ENCODE results near the gene RAP2A. TPM values are rescaled to one million over a fixed set of nuclear protein-coding genes. Genes with fewer than 3 reads are reported as not detected.

The RAP2A gene
- total RNA-seq, 1 experiment from 2014 or later = 32.1 TPM

DNA sequence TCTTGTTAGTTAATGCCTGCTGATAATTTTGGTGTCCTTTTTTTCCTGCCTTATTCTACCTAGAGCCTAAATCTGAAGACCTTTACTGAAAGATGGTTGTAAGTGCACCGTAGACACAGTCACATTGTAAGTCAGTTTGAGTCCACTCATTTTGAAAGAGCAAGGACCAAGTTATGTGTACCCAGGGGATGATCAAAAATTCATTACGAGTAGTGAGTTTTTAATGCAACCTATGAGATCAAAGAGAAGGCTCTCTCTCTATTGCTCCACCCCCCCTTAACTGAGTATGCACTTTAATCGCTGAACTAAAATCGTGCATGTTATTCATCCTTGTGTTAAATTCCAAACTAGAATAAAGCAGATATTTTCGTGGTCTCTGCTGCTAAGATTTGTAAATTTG is 1.8 kb downstream of the RAP2A start:
- no peak overlapping the region for H3K4ac ChIP-seq (ENCODE audit: low read depth, low read length)
- H3K79me2 ChIP-seq (ENCODE audit: insufficient read depth, low read length) = peaks cover 5% of the 10 kb centered on the region; the same call in 1 of the 2 replicates
- no peak overlapping the region for H3K18ac ChIP-seq (ENCODE audit: insufficient read length, low read depth, low read length)
- H2BK20ac ChIP-seq (ENCODE audit: low read depth, low read length, poor library complexity, severe bottlenecking) = no peak overlapping the region
- TF ChIP-seq, protein P1, sequence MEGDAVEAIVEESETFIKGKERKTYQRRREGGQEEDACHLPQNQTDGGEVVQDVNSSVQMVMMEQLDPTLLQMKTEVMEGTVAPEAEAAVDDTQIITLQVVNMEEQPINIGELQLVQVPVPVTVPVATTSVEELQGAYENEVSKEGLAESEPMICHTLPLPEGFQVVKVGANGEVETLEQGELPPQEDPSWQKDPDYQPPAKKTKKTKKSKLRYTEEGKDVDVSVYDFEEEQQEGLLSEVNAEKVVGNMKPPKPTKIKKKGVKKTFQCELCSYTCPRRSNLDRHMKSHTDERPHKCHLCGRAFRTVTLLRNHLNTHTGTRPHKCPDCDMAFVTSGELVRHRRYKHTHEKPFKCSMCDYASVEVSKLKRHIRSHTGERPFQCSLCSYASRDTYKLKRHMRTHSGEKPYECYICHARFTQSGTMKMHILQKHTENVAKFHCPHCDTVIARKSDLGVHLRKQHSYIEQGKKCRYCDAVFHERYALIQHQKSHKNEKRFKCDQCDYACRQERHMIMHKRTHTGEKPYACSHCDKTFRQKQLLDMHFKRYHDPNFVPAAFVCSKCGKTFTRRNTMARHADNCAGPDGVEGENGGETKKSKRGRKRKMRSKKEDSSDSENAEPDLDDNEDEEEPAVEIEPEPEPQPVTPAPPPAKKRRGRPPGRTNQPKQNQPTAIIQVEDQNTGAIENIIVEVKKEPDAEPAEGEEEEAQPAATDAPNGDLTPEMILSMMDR (conservative IDR thresholded peaks at IDR 0.05) = no peak
- H2BK12ac ChIP-seq (ENCODE audit: insufficient read length, low read depth, low read length) = no peak overlapping the region
- no peak overlapping the region for H3K27ac ChIP-seq (ENCODE audit: insufficient read length, low read depth, low read length)
- H3K9me3 ChIP-seq (ENCODE audit: control insufficient read depth, low read depth, low read length) = no peaks in the 10 kb centered on the region
- Mint-ChIP-seq H3K27me3 (ENCODE audit: low read depth) (no peaks in the 10 kb centered on the region), H3K4me3 (peak overlapping the region; percentile 88 to 99), H3K36me3 (ENCODE audit: insufficient read depth in 1 of 3, low read depth in 3 of 3) (peaks cover 2 to 7% (median 4%) of the 10 kb centered on the region in 3 experiments; a peak in 5 of 7 replicates), H3K27ac (peak overlapping the region in 2 of 3 experiments; percentile 4 to 6; a peak in 1 of 7 replicates), H3K4me1 (peaks cover 25% of the 10 kb centered on the region in 2 experiments), H3K9me3 (no peaks in the 10 kb centered on the region; a peak in 1 of 5 replicates)
- no peaks in the 10 kb centered on the region for H3K79me1 ChIP-seq (ENCODE audit: insufficient read depth, low read depth, low read length, poor library complexity, severe bottlenecking)
- no peaks in the 10 kb centered on the region for H3K27me3 ChIP-seq (ENCODE audit: insufficient read depth, low read length)
- peak overlapping the region; percentile 82 for H3K4me2 ChIP-seq (ENCODE audit: insufficient read depth, insufficient read length, low read length)
- H3K23me2 ChIP-seq (ENCODE audit: insufficient read length, low read depth, low read length, poor library complexity, severe bottlenecking) = peaks cover 10% of the 10 kb centered on the region
- H3K56ac ChIP-seq (ENCODE audit: insufficient read length, low read depth, low read length) = no peak overlapping the region
- H3T11ph ChIP-seq (ENCODE audit: low read length) = no peak overlapping the region
- no peak for DNase-seq
- WGBS (ENCODE audit: extremely low coverage, insufficient read length, low lambda C conversion rate) = no CpG with 5 or more reads among the region's 5 CpGs
- H4K8ac ChIP-seq (replicated peaks; ENCODE audit: insufficient read length, low read depth, low read length) = no peak overlapping the region
- H3K4me1 ChIP-seq (ENCODE audit: insufficient read depth, low read length) = peaks cover 3% of the 10 kb centered on the region; the same call in 1 of the 2 replicates
- H4K91ac ChIP-seq (ENCODE audit: insufficient read length, low read depth, low read length) = no peak overlapping the region
- no peak overlapping the region for H2BK5ac ChIP-seq (ENCODE audit: insufficient read length, low read length)
- no peak overlapping the region for H2BK15ac ChIP-seq (ENCODE audit: low read depth, low read length)
- no peak overlapping the region for H3K14ac ChIP-seq (ENCODE audit: insufficient read depth, low read length)
- H2BK120ac ChIP-seq (ENCODE audit: low read depth, low read length, poor library complexity, severe bottlenecking) = no peak overlapping the region
- H2AK5ac ChIP-seq (ENCODE audit: insufficient read length, low read length) = no peak overlapping the region
- no peak overlapping the region for H4K5ac ChIP-seq (ENCODE audit: insufficient read length, low read depth, low read length)
- H3K9ac ChIP-seq (ENCODE audit: extremely low read depth, insufficient read length, low read length) = no peak overlapping the region
- no peak overlapping the region for H3K23ac ChIP-seq (ENCODE audit: insufficient read length, low read depth, low read length)
- no peak overlapping the region for H2AFZ ChIP-seq (ENCODE audit: low read length)
- H4K20me1 ChIP-seq (ENCODE audit: control insufficient read depth, insufficient read depth, insufficient read length) = no peaks in the 10 kb centered on the region
